BLaER1 (cell line): ENCODE measurements around the gene OTULIN.

Experiments used
- H3K27ac ChIP-seq: shearing (Covaris generic); formaldehyde crosslinking; 2 replicates; pipeline ENCODE4 v1.8.1; 2022
- H3K27me3 ChIP-seq: shearing (Covaris generic); formaldehyde crosslinking; 2 replicates; pipeline ENCODE4 v1.8.1; 2022
- H3K36me3 ChIP-seq: shearing (Covaris generic); formaldehyde crosslinking; 2 replicates; pipeline ENCODE4 v1.8.1; 2022
- H3K4me1 ChIP-seq: shearing (Covaris generic); formaldehyde crosslinking; 2 replicates; pipeline ENCODE4 v1.8.1; 2022
- H3K4me2 ChIP-seq: shearing (Covaris generic); formaldehyde crosslinking; 2 replicates; pipeline ENCODE4 v1.8.1; 2022
- H3K4me3 ChIP-seq: shearing (Covaris generic); formaldehyde crosslinking; 2 replicates; pipeline ENCODE4 v1.8.1; 2022
- H3K9ac ChIP-seq: shearing (Covaris generic); formaldehyde crosslinking; 2 replicates; pipeline ENCODE4 v1.8.1; 2022
- H3K9me3 ChIP-seq: shearing (Covaris generic); formaldehyde crosslinking; 2 replicates; pipeline ENCODE4 v1.8.1; 2022
- H4K20me1 ChIP-seq: shearing (Covaris generic); formaldehyde crosslinking; 2 replicates; pipeline ENCODE4 v1.8.1; 2022
- Cebpa-rat ChIP-seq: shearing (Covaris generic); IDR thresholded peaks from 2 replicates; pipeline ENCODE4 v1.8.1; 2022

Gene OTULIN

DNA sequence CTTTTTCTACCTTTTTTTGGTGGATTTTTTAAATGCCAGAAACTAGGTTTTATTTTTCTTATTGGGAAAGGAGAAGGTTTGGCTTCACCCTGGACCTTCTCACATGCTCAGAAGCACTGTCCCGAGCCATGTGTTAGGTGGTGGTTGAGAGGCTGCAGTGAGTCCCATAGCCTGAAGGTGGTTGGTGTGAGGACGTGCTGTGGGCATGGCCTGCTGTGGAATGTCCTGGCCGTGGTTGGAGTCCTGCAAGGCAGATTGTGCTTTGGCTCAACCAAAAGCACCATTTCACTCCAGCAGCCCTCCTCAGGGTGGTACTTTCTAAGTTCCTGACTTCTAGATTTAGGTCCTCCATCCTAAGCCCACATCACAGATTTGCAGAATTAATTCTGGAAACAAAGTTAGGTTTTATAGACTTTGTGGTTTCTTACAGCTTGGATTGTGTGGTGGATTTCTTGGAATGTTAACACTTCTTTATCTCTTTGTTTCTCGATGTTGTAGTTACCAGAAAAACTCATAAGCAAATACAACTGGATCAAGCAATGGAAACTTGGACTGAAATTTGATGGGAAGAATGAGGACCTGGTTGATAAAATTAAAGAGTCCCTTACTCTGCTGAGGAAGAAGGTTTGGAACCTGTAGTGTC is 22.6 kb downstream of the OTULIN start:
- H3K27me3 ChIP-seq = no peaks in the 10 kb centered on the region
- H3K4me3 ChIP-seq = no peak overlapping the region
- no peak overlapping the region for H3K27ac ChIP-seq
- H3K9me3 ChIP-seq = peaks cover 7% of the 10 kb centered on the region
- no peaks in the 10 kb centered on the region for H3K4me1 ChIP-seq
- H3K4me2 ChIP-seq = no peak overlapping the region
- peaks cover 23% of the 10 kb centered on the region for H4K20me1 ChIP-seq
- H3K9ac ChIP-seq = no peak overlapping the region
- no peak for TF ChIP-seq Cebpa-rat
- peaks cover 88% of the 10 kb centered on the region for H3K36me3 ChIP-seq

DNA sequence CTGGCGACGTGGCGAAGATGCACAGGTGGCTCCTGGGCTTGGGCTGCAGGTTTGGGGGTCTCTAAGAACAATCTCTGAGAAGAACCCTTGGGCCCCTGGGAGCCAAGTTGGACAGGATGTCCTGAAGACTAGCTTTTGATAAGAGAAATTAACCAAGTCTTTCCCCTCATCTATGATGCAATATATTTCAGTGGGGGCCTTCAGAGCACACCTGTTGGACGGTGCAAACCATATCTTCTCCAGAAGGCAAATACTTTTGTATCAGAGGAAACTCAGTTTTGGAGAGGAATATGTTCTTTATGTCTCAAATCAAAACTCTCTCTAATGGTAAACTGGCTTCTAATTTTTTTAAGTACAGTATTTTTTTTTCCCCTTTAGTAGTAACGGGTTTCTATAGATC is 28.6 kb downstream of the OTULIN start:
- no peaks in the 10 kb centered on the region for H4K20me1 ChIP-seq
- H3K4me3 ChIP-seq = no peak overlapping the region
- TF ChIP-seq Cebpa-rat = no peak
- peaks cover 7% of the 10 kb centered on the region for H3K9me3 ChIP-seq
- H3K36me3 ChIP-seq = peaks cover 100% of the 10 kb centered on the region
- no peaks in the 10 kb centered on the region for H3K27me3 ChIP-seq
- H3K4me1 ChIP-seq = no peaks in the 10 kb centered on the region
- H3K27ac ChIP-seq = no peak overlapping the region
- H3K9ac ChIP-seq = no peak overlapping the region
- H3K4me2 ChIP-seq = no peak overlapping the region

DNA sequence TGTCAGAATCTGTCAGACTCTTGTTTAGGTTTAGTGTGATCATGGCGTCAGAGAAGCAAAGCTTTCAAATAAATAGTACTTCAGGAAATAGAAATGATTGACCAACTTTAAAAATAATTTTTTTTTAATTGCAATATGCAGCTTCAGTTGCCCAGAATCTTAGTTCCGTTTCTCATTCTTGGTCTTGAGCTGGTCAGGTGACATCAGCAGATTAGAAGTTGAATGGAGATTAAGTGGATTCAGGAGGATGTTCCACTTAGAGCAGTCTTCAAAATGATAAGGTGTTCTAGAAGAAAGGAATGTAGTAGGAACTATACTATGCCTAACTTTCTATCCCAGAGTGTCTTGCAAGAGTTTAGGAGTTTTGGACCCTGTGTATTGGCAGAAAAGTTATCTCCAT is 30.6 kb downstream of the OTULIN start:
- no peak for TF ChIP-seq Cebpa-rat
- Histone ChIP-seq H3K9ac (no peak overlapping the region), H3K9me3 (peaks cover 5% of the 10 kb centered on the region), H3K4me1 (no peaks in the 10 kb centered on the region), H4K20me1 (no peaks in the 10 kb centered on the region), H3K36me3 (peaks cover 100% of the 10 kb centered on the region), H3K4me3 (no peak overlapping the region), H3K27ac (no peak overlapping the region), H3K4me2 (no peak overlapping the region), H3K27me3 (no peaks in the 10 kb centered on the region)

DNA sequence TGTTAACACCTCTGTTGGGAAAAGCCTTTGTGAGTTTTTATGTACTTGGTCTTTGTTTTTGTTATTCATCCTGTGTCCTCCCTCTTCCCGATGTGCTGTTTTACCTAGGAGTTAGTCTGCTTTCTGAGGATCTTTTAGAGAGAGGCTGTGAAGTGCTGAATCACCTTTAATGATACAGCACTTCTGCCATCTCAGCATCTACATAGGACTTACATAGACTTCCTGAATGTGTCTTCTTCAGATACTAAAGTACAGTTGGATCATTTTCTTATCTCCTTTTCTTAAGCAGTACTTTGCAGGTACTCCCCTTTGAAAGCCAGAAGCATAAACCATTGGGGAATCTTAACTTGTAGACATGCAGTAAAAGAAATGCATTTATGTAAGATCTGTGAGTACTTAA is 31.5 kb downstream of the OTULIN start:
- no peak overlapping the region for H3K9ac ChIP-seq
- H3K9me3 ChIP-seq = no peaks in the 10 kb centered on the region
- H3K4me1 ChIP-seq = peaks cover 5% of the 10 kb centered on the region
- H3K27me3 ChIP-seq = no peaks in the 10 kb centered on the region
- TF ChIP-seq Cebpa-rat = no peak
- no peak overlapping the region for H3K4me2 ChIP-seq
- no peak overlapping the region for H3K4me3 ChIP-seq
- no peaks in the 10 kb centered on the region; the same call in 1 of the 2 replicates for H4K20me1 ChIP-seq
- H3K27ac ChIP-seq = no peak overlapping the region
- peaks cover 97% of the 10 kb centered on the region for H3K36me3 ChIP-seq

DNA sequence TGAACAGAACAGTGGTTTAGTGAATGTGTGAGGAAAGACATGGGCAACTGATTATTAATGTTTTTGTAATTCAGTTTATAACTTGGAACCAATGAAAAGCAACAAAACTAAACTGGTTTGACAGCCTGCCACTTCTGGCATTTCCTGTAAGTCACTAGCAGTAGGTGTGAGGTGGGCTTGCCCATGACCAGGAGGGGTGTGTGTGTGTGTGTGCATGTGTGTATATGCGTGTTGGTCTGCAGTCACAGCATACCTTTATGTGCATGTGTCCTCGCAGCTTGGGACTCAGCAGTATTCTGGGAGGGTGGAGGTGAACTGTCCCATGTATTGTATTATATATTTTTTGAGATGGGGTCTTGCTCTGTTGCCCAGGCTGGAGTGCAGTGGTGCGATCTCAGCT is 32.3 kb downstream of the OTULIN start:
- no peaks in the 10 kb centered on the region for H3K27me3 ChIP-seq
- no peak overlapping the region for H3K27ac ChIP-seq
- no peak for TF ChIP-seq Cebpa-rat
- peaks cover 7% of the 10 kb centered on the region for H3K4me1 ChIP-seq
- no peaks in the 10 kb centered on the region for H3K9me3 ChIP-seq
- no peaks in the 10 kb centered on the region; the same call in 1 of the 2 replicates for H4K20me1 ChIP-seq
- peaks cover 97% of the 10 kb centered on the region for H3K36me3 ChIP-seq
- H3K9ac ChIP-seq = no peak overlapping the region
- H3K4me3 ChIP-seq = no peak overlapping the region
- H3K4me2 ChIP-seq = no peak overlapping the region

DNA sequence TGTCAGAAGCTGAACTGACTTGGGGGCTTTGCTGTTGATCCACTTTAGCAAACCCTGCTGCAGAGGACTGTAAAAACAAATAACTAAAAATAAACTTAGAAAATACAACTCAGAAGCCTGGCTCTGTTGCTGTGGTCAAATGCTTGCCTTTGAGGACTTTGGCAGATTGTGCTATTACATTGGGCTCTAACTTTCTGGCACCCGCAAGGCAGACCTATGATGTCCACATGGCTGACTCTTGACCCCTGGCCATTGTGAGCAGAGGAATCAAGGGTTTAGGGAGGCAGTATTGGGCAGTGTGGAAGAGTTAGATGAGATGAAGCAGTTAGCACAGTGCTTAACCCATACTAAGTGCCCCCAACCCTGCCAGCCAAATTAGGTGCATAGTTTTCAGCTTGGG is 34.0 kb downstream of the OTULIN start:
- Histone ChIP-seq H3K4me1 (peaks cover 7% of the 10 kb centered on the region), H3K9me3 (no peaks in the 10 kb centered on the region), H3K4me3 (no peak overlapping the region), H3K9ac (no peak overlapping the region), H4K20me1 (no peaks in the 10 kb centered on the region; the same call in 1 of the 2 replicates), H3K36me3 (peaks cover 96% of the 10 kb centered on the region), H3K4me2 (no peak overlapping the region), H3K27me3 (no peaks in the 10 kb centered on the region), H3K27ac (no peak overlapping the region)
- no peak for TF ChIP-seq Cebpa-rat

DNA sequence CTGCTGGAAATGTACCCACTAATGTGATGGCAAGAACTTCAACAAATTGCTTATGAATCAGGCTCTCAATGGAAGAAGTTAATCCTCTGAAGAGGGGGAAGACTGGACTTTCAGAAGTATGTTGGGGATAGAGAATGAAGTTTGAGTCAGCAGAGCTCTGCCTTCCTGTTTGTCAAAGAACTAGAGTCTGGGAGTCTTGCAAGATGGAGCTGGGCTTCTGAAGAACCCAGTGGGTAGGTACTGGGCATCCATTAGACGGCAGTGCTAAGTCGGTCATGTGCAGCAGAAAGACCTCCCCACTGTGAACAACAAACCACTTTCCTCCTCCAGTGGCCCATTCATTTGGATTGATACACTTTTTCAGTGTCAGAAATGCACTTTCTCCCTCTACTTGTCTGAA is 34.6 kb downstream of the OTULIN start:
- Histone ChIP-seq H3K9me3 (no peaks in the 10 kb centered on the region), H3K9ac (no peak overlapping the region), H3K27ac (no peak overlapping the region), H3K4me3 (no peak overlapping the region), H4K20me1 (no peaks in the 10 kb centered on the region; the same call in 1 of the 2 replicates), H3K36me3 (peaks cover 96% of the 10 kb centered on the region), H3K4me1 (peaks cover 7% of the 10 kb centered on the region), H3K4me2 (no peak overlapping the region), H3K27me3 (no peaks in the 10 kb centered on the region)
- no peak for TF ChIP-seq Cebpa-rat

DNA sequence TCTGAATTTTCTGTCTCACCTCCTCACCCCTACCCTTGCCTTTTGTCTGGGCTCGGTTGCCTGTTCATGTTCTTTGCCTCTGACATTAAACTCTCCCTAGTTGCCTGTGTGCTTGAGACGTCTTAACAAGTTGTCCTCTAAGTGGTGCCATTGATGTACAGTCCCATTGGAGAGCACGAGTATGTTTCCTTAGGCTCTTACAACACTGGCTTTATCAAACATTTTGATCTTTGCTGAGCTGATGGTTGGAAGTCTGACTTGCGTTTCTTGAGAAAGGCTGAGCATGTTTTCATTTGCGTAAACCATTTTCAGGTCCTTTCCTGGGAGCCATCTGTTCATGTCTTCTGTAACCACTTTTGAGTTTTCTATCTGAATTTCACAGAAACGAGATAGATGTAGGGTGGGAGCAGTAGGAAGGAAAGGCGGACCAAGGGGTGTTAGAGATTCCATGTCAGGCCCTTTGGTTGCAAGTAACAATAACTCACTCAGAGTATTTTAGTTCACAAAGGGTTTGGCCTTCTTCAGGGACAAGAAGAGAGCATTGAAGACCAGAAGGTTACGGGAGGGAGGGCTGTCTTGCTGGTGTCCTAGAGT is 35.4 kb downstream of the OTULIN start:
- Histone ChIP-seq H4K20me1 (no peaks in the 10 kb centered on the region; the same call in 1 of the 2 replicates), H3K9me3 (no peaks in the 10 kb centered on the region), H3K4me2 (no peak overlapping the region), H3K36me3 (peaks cover 89% of the 10 kb centered on the region), H3K9ac (no peak overlapping the region), H3K4me3 (no peak overlapping the region), H3K27ac (no peak overlapping the region), H3K27me3 (no peaks in the 10 kb centered on the region), H3K4me1 (peaks cover 7% of the 10 kb centered on the region)
- TF ChIP-seq Cebpa-rat = no peak

DNA sequence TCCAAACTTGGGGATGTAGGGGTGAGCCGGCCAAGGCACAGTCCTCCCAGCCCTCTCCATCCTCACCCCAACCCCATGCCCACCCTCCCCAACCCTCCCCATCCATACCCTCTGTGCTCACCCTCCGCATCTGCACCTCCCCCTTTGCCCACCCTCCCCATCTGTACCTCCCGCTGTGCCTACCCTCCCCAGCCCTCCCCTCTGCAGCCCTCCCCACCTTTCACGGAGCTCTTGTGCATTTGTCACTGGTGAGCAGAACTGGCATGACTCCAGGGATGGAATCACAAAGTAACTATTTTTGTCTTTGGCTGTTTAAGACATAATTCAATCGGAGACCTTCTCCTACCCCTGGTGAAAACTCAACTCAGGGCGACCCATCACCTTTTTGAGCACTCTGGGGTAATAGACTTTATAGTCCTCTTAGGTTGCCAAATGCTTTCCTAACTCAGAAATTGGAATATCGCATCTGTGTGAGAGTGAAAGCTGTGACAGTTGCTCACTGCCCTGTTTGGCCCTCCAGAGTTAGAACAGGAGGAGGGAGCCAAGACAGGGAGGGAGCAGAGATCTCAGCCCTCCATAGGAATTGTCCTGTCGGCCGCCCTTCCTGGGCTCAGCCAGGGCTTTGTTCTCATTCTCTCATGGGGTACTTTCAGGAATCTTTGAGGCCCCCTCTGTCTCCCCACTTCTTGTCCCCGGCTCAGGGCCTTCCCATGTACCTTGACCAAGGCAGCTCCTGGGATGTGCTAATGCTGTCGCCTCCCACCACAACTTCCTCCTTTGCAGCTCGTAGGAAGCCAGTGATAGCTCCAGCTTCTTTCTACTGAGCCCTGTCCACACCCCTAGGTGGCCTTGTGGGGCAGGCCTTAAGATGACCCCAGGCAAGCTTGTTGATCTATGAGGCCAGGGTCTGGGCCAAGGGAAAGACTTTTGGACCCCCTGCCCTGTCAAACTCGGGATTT is 36.2 kb downstream of the OTULIN start:
- Histone ChIP-seq H3K4me1 (peaks cover 13% of the 10 kb centered on the region), H3K36me3 (peaks cover 87% of the 10 kb centered on the region)
- TF ChIP-seq Cebpa-rat = no peak

More for the DNA sequence above, 36.2 kb downstream of the OTULIN start:
- Histone ChIP-seq H3K9ac (no peak overlapping the region), H3K27ac (0 out of 2 replicates have a peak overlapping the region, but pooled peaks have one; percentile 27), H3K27me3 (no peaks in the 10 kb centered on the region), H3K9me3 (no peaks in the 10 kb centered on the region), H4K20me1 (no peaks in the 10 kb centered on the region; the same call in 1 of the 2 replicates), H3K4me3 (no peak overlapping the region), H3K4me2 (no peak overlapping the region)
